ENCODE measurements around the gene RIT2.
"Not testable (repeated sequence)": the region's sequence is repeated elsewhere in the genome, so short reads cannot be mapped to it uniquely, and the experiment has no call there.

The RIT2 gene

DNA sequence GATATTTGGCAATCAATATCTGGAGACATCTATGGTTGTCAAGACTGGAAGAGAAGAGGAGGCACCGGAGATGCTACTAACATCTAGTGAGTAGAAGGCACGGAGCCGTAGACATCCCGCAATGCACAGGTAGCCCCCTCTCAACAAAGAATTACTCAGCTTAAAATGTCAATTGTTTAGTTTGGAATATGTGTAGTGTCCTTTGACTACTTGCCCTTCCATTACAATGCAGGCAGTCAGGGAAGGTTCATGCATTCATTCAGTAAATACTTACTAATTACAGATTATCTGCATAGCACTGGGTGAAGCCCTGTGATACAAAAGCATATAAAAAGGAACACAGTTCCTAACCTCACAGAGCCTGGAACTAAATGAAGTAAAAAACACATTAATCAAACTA is 294.0 kb downstream of the RIT2 start:
- DNase-seq = no peak

DNA sequence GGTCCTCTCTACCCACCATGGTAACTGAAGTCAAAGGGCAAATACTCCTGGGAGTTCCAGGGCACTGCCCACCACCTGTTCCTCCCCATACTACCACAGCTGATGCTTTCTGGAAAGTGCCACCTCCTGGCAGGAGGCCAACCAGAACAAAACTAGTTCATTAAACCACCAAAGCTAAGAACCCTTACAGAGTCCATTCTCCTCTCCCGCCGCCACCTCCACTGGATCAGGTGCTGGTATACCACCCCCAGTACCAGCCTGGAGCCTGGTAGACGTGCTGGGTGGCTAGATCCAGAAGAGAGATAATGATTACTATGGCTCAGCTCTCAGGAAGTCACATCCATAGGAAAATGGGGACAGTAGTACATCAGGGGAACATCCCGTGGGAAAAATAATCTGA is 300.9 kb downstream of the RIT2 start:
- DNase-seq = no peak

DNA sequence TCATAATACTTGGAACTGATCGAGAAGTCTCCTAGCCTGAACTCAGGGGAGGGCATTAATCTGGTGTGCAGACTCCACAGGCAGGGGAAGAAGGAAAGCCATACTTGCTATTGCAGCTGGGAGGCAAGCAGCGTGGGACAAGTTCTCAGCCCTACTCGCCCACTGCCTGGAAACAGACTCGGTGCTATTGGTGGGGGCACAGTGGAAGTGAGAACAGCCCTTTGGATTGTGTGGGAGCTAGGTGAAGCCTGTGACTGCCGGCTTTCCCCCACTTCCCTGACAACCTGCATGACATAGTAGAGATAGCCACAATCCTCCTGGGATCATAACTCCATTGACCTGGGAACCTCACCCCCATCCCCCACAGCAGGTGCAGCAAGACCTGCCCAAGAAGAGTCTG is 301.3 kb downstream of the RIT2 start:
- DNase-seq = no peak

DNA sequence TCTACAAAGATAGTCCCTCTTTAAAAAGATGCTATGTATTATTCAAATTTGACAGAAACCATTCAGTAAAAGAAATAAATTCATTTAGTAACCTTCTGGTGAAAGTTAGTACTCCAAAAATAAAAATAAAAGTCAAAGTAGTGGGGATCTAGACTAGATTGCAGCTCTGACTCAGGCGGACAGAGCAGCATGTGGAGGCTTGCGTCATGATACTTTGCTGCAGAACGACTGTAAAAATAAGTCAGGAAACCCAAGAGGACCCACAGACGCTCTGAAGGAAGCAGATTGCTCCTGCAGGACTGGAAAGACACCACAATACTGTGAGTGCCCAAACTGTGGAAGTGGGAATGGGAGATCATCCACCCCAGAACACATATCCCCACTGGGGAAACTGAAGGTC is 301.9 kb downstream of the RIT2 start:
- no peak for DNase-seq

DNA sequence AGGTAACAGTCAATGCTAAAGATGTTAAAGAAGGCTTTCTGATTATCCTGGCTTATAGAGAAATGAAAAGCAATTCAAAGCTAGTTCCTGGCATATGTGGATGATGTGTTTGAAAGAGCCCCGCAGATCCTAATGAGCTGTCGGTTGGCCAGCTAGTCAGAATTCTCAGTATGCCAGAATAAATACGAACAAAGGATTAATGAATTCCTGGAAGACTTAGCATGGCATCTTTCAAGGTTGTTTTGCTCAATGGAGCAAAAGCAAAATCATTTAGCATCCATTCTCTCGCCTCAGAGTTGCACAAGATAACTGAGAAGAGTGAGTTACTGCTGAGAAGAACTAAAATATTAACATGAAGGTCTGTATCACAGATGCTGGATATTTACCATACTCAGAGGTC is 307.6 kb downstream of the RIT2 start:
- DNase-seq = no peak

DNA sequence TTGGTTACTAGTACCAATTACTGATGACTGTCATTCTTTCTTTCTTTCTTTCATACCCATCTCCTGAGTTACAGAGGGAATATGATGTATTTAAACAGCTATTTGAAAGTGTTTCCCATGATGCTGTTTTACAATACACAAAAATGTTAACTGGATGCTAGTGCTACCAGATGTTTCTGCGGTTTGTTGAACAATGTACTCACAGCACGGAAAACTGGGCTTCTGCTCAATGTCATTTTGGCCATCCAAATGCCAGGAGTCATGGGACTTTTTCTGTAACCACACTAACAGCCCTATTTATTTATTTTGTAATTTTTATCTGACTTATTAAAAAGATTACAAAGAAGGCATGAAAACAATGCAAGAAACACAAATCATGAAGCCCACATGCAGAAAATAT is 313.8 kb downstream of the RIT2 start:
- DNase-seq = no peak

DNA sequence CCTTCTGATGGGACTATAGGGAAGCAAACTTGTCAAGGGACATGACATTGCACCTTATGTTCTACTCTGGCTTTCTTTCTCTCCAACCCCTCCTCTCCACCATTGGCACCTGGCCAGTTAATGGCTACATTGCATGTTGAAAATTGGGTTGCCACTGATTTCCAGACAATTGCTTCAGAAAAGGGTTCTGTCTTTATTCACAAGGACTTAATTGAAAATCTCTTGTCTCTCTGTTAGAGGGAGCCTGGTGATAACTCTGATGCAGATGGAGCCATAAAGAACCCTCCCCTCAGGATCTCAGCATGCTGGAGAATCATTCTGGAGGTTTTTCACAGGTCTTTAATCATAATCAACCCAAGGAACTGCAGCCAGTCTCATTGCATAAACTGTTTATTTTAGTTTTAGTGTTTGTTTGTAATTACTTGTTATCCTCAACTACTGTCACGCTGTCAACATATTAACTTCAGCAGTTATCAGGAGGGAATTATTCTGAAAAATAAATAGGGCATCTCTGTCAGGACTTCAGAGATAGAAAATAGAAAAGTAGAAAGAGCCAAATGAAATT is 316.8 kb downstream of the RIT2 start:
- no peak for DNase-seq

DNA sequence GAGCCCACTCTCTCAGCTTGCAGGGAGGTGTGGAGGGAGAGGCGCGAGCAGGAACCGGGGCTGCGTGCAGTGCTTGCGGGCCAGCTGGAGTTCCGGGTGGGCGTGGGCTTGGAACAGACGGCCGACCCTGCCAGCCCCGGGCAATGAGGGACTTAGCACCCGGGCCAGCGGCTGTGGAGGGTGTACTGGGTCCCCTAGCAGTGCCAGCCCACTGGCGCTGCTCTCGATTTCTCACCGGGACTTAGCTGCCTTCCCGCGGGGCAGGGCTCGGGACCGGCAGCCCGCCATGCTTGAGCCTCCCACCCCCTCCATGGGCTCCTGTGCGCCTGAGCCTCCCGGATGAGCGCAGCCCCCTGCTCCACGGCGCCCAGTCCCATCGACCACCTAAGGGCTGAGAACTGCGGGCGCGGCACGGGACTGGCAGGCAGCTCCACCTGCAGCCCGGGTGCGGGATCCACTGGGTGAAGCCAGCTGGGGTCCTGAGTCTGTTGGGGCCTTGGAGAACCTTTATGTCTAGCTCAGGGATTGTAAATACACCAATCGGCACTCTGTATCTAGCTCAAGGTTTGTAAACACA is 320.2 kb downstream of the RIT2 start:
- DNase-seq = not testable (repeated sequence)

DNA sequence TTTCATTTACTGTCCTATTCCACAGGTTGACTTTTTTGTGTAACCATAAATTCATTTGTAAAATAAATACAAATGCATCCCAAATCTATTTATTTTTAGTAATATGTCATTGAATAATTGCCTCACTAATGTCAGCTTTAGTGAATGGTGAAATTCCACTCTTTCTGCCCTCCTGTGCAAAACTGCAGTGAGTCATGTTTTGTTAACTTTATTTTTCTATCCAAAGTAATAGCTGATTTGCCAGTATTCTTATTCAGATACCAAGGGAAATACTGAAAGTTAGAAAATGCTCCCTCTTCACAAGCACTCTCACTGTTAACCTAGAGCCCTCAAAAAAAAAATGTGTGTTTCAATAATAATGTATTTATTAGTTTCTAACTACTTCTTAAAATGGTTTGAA is 322.8 kb downstream of the RIT2 start:
- no peak for DNase-seq

DNA sequence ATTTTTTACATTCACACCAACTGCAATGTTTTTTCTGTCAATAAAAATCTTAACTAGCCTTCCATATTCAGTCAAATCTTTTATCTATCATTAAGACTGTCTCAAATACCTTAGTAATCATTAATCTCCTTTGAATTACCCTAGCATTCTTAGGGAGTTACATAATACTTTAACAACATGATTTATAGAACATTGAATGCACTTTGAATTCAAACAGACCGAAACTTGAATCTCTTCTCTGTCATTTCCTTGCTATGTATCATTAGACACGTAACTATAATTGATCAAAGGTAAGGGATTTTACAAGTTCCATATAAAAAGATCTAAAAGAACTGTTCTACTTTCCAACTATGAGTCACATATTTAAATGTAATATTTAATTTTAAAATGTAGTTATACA is 330.9 kb downstream of the RIT2 start:
- DNase-seq = no peak

DNA sequence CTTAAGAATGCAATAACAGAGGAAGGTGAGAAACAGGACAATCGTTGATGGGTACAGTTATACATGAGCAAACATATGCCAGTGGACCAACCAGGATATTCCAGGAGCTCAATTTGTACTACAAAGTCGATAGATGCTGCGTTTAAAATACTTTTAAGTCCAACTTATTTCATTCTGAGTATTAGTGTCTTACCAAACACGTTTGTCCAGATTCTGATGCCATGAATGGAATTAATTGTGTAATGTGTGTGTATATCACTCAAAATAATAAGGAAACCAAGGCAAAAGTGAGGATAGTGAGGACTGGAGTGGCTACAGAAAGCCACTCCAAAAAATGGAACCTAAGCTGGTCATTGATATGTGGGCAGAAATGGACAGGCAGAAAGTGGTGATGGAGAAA is 332.6 kb downstream of the RIT2 start:
- no peak for DNase-seq

DNA sequence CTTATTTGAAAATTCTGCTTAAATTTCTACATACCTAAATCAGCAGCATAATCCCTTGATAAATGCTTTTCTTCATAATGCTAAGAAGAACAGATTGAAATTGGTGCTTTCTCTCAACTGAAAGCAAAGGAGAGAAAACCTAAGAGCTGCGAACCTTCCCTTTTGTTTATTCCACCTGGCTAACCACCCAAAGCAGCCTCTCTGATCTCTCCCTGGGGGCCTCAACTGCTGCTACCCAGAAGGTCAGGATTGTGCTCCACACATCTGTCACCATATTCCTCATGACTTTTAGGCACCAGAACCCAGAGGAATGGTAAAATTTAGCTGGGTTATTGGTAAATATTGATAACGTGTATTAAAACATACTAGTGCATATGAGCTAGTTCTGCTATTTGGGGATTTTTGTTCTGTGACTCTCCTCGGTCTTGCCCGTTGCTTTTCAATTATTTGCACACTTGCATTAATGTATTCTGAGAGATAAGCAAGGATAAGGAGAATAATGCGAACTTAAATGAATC is 334.1 kb downstream of the RIT2 start:
- no peak for DNase-seq

DNA sequence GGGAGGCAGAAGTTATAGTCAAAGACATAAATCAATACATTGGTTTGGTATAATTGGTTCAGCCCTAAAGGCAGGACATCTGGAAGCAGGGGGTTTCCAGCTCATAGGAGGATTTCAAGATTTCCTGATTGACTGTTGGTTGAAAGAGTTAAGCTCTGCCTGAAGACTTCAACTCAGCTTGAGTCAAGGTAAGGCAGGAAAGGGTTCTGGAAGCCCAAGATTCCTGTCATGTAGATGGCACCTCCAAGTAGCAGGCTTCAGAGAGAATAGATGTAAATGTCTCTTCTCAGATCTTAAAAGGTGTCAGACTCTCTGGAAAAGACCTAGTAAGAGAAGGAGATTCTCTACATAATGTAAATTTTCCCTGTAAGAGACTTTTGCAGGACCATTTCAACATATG is 335.3 kb downstream of the RIT2 start:
- no peak for DNase-seq

DNA sequence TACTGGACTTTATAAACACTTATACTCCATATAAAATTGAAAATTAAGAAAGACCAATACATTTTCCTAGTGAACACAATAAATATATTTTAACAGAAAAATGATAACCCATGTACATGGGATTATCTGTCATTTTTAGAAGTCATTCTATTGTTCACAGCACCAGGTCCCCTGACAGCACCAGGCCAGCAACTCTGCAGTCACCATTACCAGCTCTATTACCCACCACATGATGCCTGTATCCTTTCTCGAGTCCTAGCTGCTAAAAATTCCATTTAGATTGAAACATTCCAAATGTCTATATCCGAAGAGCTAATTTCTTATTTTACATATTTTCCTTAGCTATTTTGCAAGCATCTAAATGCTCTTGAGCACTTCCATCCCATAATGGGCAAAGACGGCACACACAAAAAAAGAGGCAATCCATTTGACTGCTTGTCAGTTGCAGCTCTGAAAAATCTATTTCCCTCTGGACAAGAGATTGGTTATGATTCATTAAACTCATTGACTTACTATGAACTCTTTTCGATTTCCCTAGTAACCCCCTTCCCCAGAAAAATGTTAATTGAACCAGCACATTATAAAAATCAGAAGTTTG is 336.9 kb downstream of the RIT2 start:
- no peak for DNase-seq

DNA sequence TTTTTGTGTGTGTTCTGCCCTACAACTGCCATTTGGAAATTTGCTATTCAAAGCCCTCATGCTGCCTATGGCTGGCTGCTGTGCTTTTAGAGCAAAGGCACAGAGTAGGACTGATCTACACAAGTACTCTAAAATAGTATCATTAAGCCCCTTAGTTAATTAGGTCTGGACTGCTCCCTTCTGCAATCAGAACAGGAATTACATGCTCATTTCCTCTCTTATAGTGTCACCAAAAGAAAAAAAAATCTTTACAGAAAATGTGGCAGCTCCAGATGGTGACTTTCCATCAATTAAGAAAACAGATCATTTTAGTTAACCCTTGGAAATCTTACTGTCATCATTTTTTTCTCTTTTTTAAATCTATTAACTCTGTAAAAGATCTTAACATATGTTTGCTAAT is 337.5 kb downstream of the RIT2 start:
- DNase-seq = no peak

DNA sequence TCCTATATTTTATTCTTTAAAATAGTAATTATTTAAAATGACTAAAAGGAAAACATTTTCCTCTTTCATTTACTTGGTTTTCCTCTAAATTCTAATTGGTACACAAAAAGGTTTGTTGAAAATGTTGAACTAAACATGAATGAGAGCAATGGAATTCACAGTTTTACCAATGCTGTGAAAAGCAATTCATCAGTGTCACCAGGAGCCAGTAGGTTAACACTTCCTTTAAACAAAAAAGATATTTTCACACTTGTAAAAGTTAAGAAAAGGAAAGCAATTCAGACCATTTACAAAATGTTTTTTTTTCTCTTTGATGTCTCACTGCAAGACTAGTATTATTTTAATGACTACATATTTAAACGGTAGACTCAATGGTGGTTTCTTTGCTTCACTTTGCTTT is 341.6 kb downstream of the RIT2 start:
- no peak for DNase-seq

DNA sequence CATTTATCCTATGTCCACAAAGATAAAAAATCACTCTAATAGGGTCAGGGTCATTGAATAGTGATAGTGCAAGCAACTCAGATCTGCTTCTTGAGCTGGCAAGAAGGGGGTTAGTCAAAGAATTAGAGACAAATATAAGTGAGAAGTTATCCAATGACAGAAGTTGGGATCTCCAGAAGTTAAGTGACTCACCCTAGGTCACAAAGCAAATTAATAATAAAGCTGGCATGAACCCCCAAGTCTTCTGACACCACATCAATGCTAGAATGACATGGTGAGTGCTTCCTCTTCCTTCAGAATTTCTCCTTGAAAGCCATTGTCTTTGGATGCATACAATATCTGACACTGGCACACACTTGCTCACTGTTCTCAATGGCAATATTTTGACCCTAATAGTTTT is 343.5 kb downstream of the RIT2 start:
- no peak for DNase-seq

DNA sequence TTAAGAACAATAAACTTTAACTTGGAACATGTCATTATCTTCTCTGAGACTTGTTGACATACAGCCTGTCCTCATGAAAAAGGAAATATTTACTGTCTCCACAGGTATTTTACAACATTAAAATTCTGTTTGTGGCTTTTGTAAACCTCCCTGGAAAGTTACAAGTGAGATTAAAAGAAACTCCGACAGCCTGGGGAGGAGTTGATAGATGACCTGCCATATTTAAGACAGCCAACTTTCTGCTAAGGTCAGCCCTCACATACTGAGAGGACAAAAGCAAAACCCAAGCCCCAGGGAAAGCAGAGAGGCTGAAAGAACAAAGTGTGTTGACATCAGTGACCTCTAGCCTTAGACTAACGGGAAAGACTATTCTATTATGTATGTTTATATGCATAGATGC is 350.2 kb downstream of the RIT2 start:
- no peak for DNase-seq

DNA sequence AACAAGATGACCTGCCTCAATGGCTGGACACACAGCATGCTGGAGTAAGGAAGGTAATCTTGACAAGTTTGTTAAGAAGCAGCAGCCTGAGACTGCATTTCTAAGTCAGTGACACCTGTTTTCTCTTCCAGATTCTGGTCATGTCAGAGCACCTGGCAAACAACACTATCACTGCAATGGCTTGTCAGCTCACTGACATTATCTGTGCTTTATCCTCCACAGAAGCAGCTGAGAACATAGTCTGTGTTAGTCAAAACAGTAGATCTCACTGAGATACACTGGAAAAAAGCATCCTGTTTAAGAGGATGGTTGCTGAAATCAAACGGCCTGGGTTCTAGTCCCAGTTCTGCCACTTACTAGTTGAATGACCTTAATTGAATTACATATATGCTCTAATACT is 355.2 kb downstream of the RIT2 start:
- no peak for DNase-seq

DNA sequence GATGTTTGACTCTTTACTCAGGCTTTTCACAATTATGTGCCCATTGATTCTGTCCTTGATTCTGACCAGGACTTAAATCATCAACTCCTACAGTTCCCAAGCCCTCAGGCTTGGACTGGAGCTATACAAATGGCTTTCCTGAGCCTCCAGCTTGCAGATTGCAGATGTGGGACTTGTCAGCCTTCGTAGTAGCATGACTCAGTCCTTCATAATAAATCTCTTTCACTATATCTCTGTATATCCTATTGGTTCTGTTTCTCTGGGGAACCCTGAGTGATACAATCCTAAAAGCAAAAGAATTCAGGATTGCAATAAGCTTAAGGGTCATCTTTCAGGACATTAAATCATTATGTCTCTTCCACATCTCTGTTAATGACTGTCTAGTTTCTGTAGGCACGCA is 356.6 kb downstream of the RIT2 start:
- no peak for DNase-seq

DNA sequence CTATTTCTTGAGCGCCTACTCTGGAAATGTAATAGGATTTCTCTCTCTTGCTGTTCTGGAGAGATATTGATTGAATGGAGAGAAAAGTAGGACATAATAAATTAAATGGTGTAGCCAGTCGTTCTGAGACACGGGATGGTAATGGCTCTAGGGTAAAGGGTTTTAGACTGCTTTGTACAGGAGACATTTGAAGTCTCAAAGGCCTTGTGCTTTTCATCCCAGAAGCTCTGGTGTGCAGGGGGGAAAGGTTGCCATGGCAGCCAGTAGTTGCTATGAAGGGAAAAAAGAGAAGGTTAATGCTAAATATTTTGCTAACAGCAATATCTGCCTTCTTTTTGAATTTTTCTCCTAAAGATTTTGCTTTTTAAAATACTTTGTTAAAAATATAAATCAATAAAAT is 359.3 kb downstream of the RIT2 start:
- no peak for DNase-seq

DNA sequence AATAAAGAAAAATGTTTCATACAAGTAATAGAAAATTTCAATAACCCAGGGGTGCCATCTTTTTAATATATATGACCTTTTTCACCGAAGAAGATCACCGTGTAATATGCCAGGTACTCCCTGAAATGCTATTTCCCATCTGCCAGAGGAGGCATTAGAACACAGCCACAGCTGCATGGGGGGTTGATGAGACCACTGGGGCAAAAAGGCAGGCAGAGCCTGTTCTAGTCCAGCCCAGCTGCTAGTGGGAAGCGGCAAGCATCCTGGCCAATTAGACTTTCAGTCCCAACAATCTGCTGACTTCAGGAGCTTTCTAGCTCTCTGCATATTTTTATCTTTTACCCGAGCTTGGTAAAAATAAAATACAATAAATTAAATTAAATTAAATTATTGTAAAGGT is 362.6 kb downstream of the RIT2 start:
- DNase-seq = no peak

DNA sequence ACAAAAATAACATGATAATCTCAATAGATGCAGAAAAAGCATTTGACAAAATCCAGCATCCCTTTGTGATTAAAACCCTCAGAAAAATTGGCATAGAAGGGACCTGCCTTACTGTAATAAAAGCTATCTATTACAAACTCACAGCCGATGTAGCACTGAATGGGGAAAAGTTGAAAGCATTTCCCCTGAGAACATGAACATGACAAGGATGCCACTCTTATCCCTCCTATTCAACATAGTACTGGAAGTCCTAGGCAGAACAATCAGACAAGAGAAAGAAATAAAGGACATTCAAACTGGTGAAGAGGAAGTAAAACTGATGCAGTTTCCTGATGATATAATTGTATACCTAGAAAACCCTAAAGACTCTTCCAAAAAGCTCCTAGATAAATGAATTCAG is 368.7 kb downstream of the RIT2 start:
- DNase-seq = no peak

DNA sequence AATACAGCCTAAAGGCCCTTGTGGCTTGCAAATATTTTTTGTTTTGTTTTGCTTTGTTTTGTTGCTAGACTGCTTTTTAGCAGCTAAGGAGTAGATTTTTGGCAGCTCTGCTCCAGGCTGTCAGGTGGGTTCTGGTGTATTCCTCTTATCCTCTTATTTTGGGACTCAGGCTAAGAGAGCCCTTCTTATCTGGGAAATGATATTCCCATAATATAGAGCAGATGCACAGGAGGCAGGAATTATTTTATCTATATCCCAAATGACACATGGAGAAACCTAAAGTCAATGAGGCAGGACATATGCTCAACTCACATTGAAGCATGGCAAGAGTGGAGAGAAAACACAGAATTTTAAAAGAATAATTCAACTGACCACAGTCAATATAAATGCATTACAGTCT is 369.6 kb downstream of the RIT2 start:
- DNase-seq = no peak

DNA sequence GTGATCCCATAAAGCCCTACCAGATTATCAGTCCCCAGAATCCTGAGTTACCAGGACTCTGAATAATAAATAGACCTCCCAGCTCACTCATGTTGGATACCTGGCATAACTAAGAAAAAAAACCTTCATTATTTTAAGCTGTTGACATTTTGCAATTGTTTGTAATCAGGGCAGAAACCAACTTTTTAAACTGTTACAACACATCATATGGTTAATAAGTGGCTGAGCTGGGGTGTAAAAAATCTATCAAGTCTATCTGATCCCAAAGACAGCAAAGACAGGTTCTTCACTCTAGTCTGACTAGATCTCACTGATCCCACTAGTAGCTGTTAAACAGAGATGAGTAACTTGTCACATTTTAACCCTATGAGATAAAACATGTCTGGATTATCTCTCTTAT is 370.3 kb downstream of the RIT2 start:
- DNase-seq = no peak
